Keratinocyte (primary cell): Measurements from ENCODE around the gene UPP2. TPM values are rescaled to one million over a fixed set of nuclear protein-coding genes. Genes with fewer than 3 reads are reported as not detected.

Source experiments
- DNase-seq: peaks from one replicate; pipeline ENCODE4 v3.0.0-alpha.2; 2011; ENCODE audit warnings: low read depth, missing footprints, low spot score
- FAIRE-seq: peaks from 2 replicates; lab custom pipeline; 2011; peaks lifted over from hg19 to GRCh38; lab: Jason Lieb, UNC
- H2AFZ ChIP-seq: 2 replicates; pipeline ENCODE4 v1.6.0; 2012; ENCODE audit warnings: low read length, control low read depth, inconsistent platforms; ENCODE audit not compliant: control insufficient read depth
- H3K27ac ChIP-seq: 2 replicates; pipeline ENCODE4 v1.5.1; 2011; ENCODE audit warnings: low read length; ENCODE audit not compliant: control insufficient read depth, insufficient read depth
- H3K27me3 ChIP-seq: 3 replicates; pipeline ENCODE4 v1.6.0; 2011; ENCODE audit warnings: low read length; ENCODE audit not compliant: control insufficient read depth, insufficient read depth; ENCODE audit errors: extremely low read depth
- H3K36me3 ChIP-seq, 2 experiments: 2 replicates in 1 of 2; 3 replicates in 1 of 2; pipeline ENCODE4 v1.5.1; 2011; ENCODE audit warnings: low read length in 2 of 2, mild to moderate bottlenecking in 1 of 2; ENCODE audit not compliant: control insufficient read depth in 2 of 2, insufficient read depth in 2 of 2; ENCODE audit errors: extremely low read depth in 1 of 2
- H3K4me1 ChIP-seq: 3 replicates; pipeline ENCODE4 v1.5.1; 2011; ENCODE audit warnings: low read length; ENCODE audit not compliant: control insufficient read depth, insufficient read depth; ENCODE audit errors: extremely low read depth
- H3K4me2 ChIP-seq: 3 replicates; pipeline ENCODE4 v1.6.0; 2011; ENCODE audit warnings: low read depth, low read length; ENCODE audit not compliant: control insufficient read depth, insufficient read depth; ENCODE audit errors: extremely low read depth
- H3K4me3 ChIP-seq, 3 experiments: fragments of 200-600 bp in 1 of 3; sonication (generic) in 1 of 3; 2 replicates in 2 of 3; 3 replicates in 1 of 3; pipeline ENCODE4 v1.5.1; 2011 to 2016; ENCODE audit warnings: low read length in 3 of 3, mild to moderate bottlenecking in 3 of 3, control low read depth in 2 of 3, inconsistent platforms in 1 of 3, low read depth in 1 of 3, mixed read lengths in 1 of 3, mixed run types in 1 of 3, moderate library complexity in 1 of 3; ENCODE audit not compliant: control insufficient read depth in 2 of 3, insufficient read depth in 2 of 3; ENCODE audit errors: extremely low read depth in 1 of 3
- H3K79me2 ChIP-seq: 2 replicates; pipeline ENCODE4 v1.6.0; 2012; ENCODE audit warnings: low read length; ENCODE audit not compliant: control insufficient read depth, insufficient read depth
- H3K9ac ChIP-seq: 3 replicates; pipeline ENCODE4 v1.6.0; 2011; ENCODE audit warnings: low read length; ENCODE audit not compliant: control insufficient read depth, insufficient read depth; ENCODE audit errors: extremely low read depth
- H3K9me1 ChIP-seq: 3 replicates; pipeline ENCODE4 v1.6.0; 2011; ENCODE audit warnings: low read length; ENCODE audit not compliant: control insufficient read depth, insufficient read depth; ENCODE audit errors: extremely low read depth
- H3K9me3 ChIP-seq: 2 replicates; pipeline ENCODE4 v1.5.1; 2012; ENCODE audit warnings: low read depth, low read length; ENCODE audit not compliant: control insufficient read depth
- H4K20me1 ChIP-seq: 3 replicates; pipeline ENCODE4 v1.6.0; 2011; ENCODE audit warnings: low read length; ENCODE audit not compliant: control insufficient read depth, insufficient read depth; ENCODE audit errors: extremely low read depth
- CTCF ChIP-seq, 3 experiments: IDR thresholded peaks in 1 of 3; conservative IDR thresholded peaks in 1 of 3; optimal IDR thresholded peaks in 1 of 3; 2 replicates in 2 of 3; 3 replicates in 1 of 3; pipeline versions ENCODE3 to v1.5.1; 2011; ENCODE audit warnings: low read length in 3 of 3, mild to moderate bottlenecking in 3 of 3, moderate library complexity in 2 of 3, control low read depth in 1 of 3, inconsistent platforms in 1 of 3; ENCODE audit not compliant: insufficient read depth in 2 of 3; ENCODE audit errors: extremely low read depth in 1 of 3
- EZH2 ChIP-seq: IDR thresholded peaks from one replicate; pipeline ENCODE4 v1.6.1; 2012; ENCODE audit warnings: inconsistent platforms, mild to moderate bottlenecking, low read length, moderate library complexity
- dilution Hi-C: fragments of 300-500 bp; cut with MboI; formaldehyde crosslinking; loops from one replicate; pipeline ENCODE4 v1.7.0; 2020; ENCODE audit warnings: low sequenced_read_pairs; ENCODE audit not compliant: extremely low pct_ligation_motif_present
- polyA plus RNA-seq, 5 experiments: library from polyadenylated mRNA; depleted of rRNA in 3 of 5; stranded (reverse) in 3 of 5; stranded (forward) in 1 of 5; unstranded in 1 of 5; fragments of >200 nt; gene quantifications; 1 replicate in 1 of 5; 2 replicates in 3 of 5; 3 replicates in 1 of 5; pipeline versions ENCODE4 v1.2.1 to v1.2.3, GENCODE V29; 2011 to 2012; ENCODE audit warnings: missing spikeins in 2 of 5, low read depth in 1 of 5, low replicate concordance in 1 of 5

The UPP2 gene
- polyA plus RNA-seq, 1 donor (not counting 4 experiments of a cell fraction or from before 2014, with no cell fraction given), result not detected

GRCh38 chr2:158130832-158131473 is 29.3 kb downstream of the UPP2 start:
- H3K4me3 ChIP-seq, result no peak overlapping the region

GRCh38 chr2:158131483-158131912 is 29.8 kb downstream of the UPP2 start:
- Histone ChIP-seq H3K9me3 (no peaks in the 10 kb centered on the region), H3K4me1 (no peaks in the 10 kb centered on the region), H3K4me2 (no peak overlapping the region), H3K79me2 (no peaks in the 10 kb centered on the region), H4K20me1 (no peaks in the 10 kb centered on the region), H3K27ac (no peak overlapping the region), H2AFZ (no peak overlapping the region), H3K36me3 (no peaks in the 10 kb centered on the region), H3K4me3 (no peak overlapping the region), H3K27me3 (peaks cover 12% of the 10 kb centered on the region), H3K9ac (no peak overlapping the region), H3K9me1 (no peaks in the 10 kb centered on the region)
- TF ChIP-seq CTCF (optimal IDR thresholded peaks at IDR 0.05 in 1 of 3, IDR thresholded peaks at IDR 0.05 in 1 of 3, conservative IDR thresholded peaks at IDR 0.05 in 1 of 3; ENCODE audit: extremely low read depth in 1 of 3, insufficient read depth in 2 of 3, low read length in 3 of 3), result no peak
- TF ChIP-seq EZH2, result no peak
- dilution Hi-C loops, result no loop called here
- DNase-seq, result no peak
- FAIRE-seq, result no peak

More at GRCh38 chr2:158130832-158131473, 29.3 kb downstream of the UPP2 start:
- Histone ChIP-seq H3K4me1 (no peaks in the 10 kb centered on the region), H3K9me3 (no peaks in the 10 kb centered on the region), H3K79me2 (no peaks in the 10 kb centered on the region), H3K9ac (no peak overlapping the region), H4K20me1 (no peaks in the 10 kb centered on the region), H3K9me1 (no peaks in the 10 kb centered on the region), H3K27ac (no peak overlapping the region), H3K27me3 (peaks cover 17% of the 10 kb centered on the region), H2AFZ (no peak overlapping the region), H3K36me3 (no peaks in the 10 kb centered on the region), H3K4me2 (no peak overlapping the region)
- FAIRE-seq (no peak), DNase-seq (no peak)
- dilution Hi-C loops, result no loop called here
- no peak for TF ChIP-seq EZH2
- no peak for TF ChIP-seq CTCF (optimal IDR thresholded peaks at IDR 0.05 in 1 of 3, IDR thresholded peaks at IDR 0.05 in 1 of 3, conservative IDR thresholded peaks at IDR 0.05 in 1 of 3; ENCODE audit: extremely low read depth in 1 of 3, insufficient read depth in 2 of 3, low read length in 3 of 3)
